Smooth muscle cell (in vitro differentiated cells): ENCODE measurements around the gene SEC31A. TPM values are rescaled to one million over a fixed set of nuclear protein-coding genes. Genes with fewer than 3 reads are reported as not detected.

ENCODE experiments used
- DNase-seq: peaks from one replicate; lab custom pipeline; 2025; ENCODE audit not compliant: unreplicated experiment; lab: John Stamatoyannopoulos, UW
- H2AFZ ChIP-seq: fragments of 200-600 bp; sonication (generic); 2 replicates; pipeline ENCODE4 v1.6.0; 2016; ENCODE audit warnings: antibody characterized with exemption, low read depth, mild to moderate bottlenecking
- H3F3A ChIP-seq: fragments of 200-600 bp; sonication (generic); 2 replicates; pipeline ENCODE4 v1.6.0; 2017; ENCODE audit warnings: antibody characterized with exemption, low read depth
- H3K27ac ChIP-seq: fragments of 200-600 bp; sonication (generic); 2 replicates; pipeline ENCODE4 v1.5.1; 2016; ENCODE audit warnings: low read depth, mild to moderate bottlenecking
- H3K27me3 ChIP-seq: fragments of 200-600 bp; sonication (generic); 2 replicates; pipeline ENCODE4 v1.6.1; 2016; ENCODE audit warnings: low read depth, mild to moderate bottlenecking
- H3K36me3 ChIP-seq: fragments of 200-600 bp; sonication (generic); 2 replicates; pipeline ENCODE4 v1.5.1; 2016; ENCODE audit warnings: low read depth
- H3K4me1 ChIP-seq: fragments of 200-600 bp; sonication (generic); 2 replicates; pipeline ENCODE4 v1.5.1; 2016; ENCODE audit warnings: low read depth
- H3K4me2 ChIP-seq: fragments of 200-600 bp; sonication (generic); 2 replicates; pipeline ENCODE4 v1.6.0; 2016; ENCODE audit warnings: mild to moderate bottlenecking
- H3K4me3 ChIP-seq: fragments of 200-600 bp; sonication (generic); 2 replicates; pipeline ENCODE4 v1.5.1; 2016; ENCODE audit warnings: mild to moderate bottlenecking
- H3K79me2 ChIP-seq: fragments of 200-600 bp; sonication (generic); 2 replicates; pipeline ENCODE4 v1.6.0; 2016; ENCODE audit warnings: low read depth, mild to moderate bottlenecking
- H3K9ac ChIP-seq: fragments of 200-600 bp; sonication (generic); 2 replicates; pipeline ENCODE4 v1.6.0; 2016; ENCODE audit warnings: low read depth
- H3K9me3 ChIP-seq: fragments of 200-600 bp; sonication (generic); replicated peaks from 2 replicates; pipeline ENCODE4 v1.5.1; 2016; ENCODE audit warnings: low read depth
- H4K20me1 ChIP-seq: fragments of 200-600 bp; sonication (generic); 2 replicates; pipeline ENCODE4 v1.6.0; 2016; ENCODE audit warnings: low read depth
- WGBS: methylation state at CpG from one replicate; pipeline ENCODE4 v1.1.7; 2016; ENCODE audit warnings: low lambda C conversion rate; 5-methylcytosine and 5-hydroxymethylcytosine counted together
- polyA plus RNA-seq: library from polyadenylated mRNA; unstranded; fragments of >200 nt; fragmentation: Nextera tagmentation; extraction: Ambion mirVana; gene quantifications from 2 replicates; pipeline ENCODE4 v1.2.1, GENCODE V29; 2016
- total RNA-seq: library from RNA; depleted of rRNA; stranded (reverse); fragments of >200 nt; gene quantifications from 2 replicates; pipeline ENCODE4 v1.2.3, GENCODE V29; 2014
- TF ChIP-seq, protein P1 (sequence below): fragments of 200-600 bp; sonication (generic); IDR thresholded peaks from 2 replicates; pipeline ENCODE4 v1.5.1; 2017; ENCODE audit warnings: borderline replicate concordance, mild to moderate bottlenecking, antibody characterized with exemption; ENCODE audit not compliant: insufficient read depth, poor library complexity, severe bottlenecking

SEC31A gene
- total and polyA plus RNA-seq, 2 experiments from 2014 or later: 315 to 490 TPM

DNA sequence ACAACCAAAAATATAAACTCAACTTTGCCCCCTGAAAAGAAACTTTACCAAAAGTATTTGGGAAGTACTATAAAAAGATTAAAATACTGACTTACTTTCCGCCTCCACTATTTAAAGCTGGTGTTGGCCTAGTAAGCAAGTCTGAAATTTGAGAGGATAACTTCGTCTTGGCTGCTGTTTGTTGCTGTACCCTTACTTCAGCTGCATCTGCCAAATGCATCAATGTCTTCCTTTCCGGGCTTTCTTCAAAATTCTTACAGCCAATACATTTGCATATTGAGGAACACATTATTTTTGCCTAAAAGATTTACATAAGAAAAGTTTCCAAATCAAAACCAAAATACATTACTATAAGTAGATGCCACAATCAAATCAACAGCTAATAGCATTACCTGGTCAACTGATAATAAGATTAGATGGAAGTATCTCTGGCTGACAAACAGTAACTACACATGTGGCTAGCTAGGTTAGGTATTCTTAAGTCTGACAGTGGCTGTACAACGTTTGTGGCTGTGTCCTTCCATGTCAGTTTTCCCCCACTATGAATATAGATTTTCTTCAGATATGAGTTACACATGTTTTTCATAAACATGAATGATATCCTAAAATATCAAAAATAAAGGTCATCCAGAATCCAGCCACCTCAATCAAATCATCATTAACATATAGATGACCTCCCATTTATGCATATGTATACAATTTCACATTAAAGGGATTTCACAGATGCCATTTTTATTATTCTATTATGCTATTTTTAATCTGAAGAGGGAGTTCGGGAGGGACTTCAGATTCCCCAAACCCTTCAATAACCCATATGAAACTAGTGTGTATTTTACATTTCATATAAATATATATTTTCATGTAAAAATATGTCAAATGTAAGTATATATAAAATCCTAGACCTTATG, 40.1 kb upstream of the SEC31A start:
- Histone ChIP-seq H3K4me3 (no peak overlapping the region), H3K4me2 (no peak overlapping the region)
- 95% methylated on average over 5 of the region's 5 CpGs for WGBS

GRCh38 chr4:82921795-82922194, 30.8 kb upstream of the SEC31A start:
- H3K27ac ChIP-seq: no peak overlapping the region
- H3K9me3 ChIP-seq: no peaks in the 10 kb centered on the region
- no peak overlapping the region for H3K9ac ChIP-seq
- H3F3A ChIP-seq: no peaks in the 10 kb centered on the region
- no peak for DNase-seq
- no peak overlapping the region for H3K4me2 ChIP-seq
- H4K20me1 ChIP-seq: no peaks in the 10 kb centered on the region
- H3K4me3 ChIP-seq: no peak overlapping the region
- H3K27me3 ChIP-seq: no peaks in the 10 kb centered on the region
- TF ChIP-seq, protein P1, sequence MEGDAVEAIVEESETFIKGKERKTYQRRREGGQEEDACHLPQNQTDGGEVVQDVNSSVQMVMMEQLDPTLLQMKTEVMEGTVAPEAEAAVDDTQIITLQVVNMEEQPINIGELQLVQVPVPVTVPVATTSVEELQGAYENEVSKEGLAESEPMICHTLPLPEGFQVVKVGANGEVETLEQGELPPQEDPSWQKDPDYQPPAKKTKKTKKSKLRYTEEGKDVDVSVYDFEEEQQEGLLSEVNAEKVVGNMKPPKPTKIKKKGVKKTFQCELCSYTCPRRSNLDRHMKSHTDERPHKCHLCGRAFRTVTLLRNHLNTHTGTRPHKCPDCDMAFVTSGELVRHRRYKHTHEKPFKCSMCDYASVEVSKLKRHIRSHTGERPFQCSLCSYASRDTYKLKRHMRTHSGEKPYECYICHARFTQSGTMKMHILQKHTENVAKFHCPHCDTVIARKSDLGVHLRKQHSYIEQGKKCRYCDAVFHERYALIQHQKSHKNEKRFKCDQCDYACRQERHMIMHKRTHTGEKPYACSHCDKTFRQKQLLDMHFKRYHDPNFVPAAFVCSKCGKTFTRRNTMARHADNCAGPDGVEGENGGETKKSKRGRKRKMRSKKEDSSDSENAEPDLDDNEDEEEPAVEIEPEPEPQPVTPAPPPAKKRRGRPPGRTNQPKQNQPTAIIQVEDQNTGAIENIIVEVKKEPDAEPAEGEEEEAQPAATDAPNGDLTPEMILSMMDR: no peak
- H3K4me1 ChIP-seq: no peaks in the 10 kb centered on the region
- no peak overlapping the region for H2AFZ ChIP-seq
- H3K36me3 ChIP-seq: peaks cover 4% of the 10 kb centered on the region
- H3K79me2 ChIP-seq: no peaks in the 10 kb centered on the region

More for the DNA sequence above, 40.1 kb upstream of the SEC31A start:
- Histone ChIP-seq H3K36me3 (peaks cover 14% of the 10 kb centered on the region), H3K27me3 (no peaks in the 10 kb centered on the region), H2AFZ (no peak overlapping the region), H3K9me3 (no peaks in the 10 kb centered on the region), H3K4me1 (no peaks in the 10 kb centered on the region), H3K79me2 (no peaks in the 10 kb centered on the region), H3K27ac (no peak overlapping the region), H3K9ac (no peak overlapping the region), H4K20me1 (no peaks in the 10 kb centered on the region), H3F3A (no peaks in the 10 kb centered on the region)
- DNase-seq: no peak
- TF ChIP-seq, protein P1: no peak

DNA sequence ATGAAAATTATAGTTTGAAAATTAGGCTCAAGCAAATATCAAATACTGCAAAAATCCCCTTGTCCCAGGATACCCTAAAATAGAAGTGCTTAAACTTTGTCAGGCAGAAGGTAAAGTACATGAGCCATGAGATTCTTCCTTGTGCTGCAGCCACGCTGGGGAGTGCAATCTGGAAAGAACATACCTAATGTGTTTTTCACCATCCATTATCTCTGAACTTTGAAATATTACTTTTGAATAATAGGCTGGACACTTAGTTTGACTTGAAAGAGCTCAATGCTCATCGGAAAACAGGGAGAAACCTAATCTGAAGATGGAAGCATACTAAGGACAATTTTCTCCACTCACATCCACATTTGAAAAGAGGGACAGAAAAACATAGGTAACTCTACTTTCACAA, 28.4 kb upstream of the SEC31A start:
- TF ChIP-seq, protein P1: no peak

More for the DNA sequence above, 28.4 kb upstream of the SEC31A start:
- Histone ChIP-seq H3K27me3 (no peaks in the 10 kb centered on the region), H3K4me1 (no peaks in the 10 kb centered on the region), H2AFZ (no peak overlapping the region), H3K9ac (no peak overlapping the region), H3K36me3 (peaks cover 4% of the 10 kb centered on the region), H3K9me3 (no peaks in the 10 kb centered on the region), H3K27ac (no peak overlapping the region), H3K4me3 (no peak overlapping the region), H4K20me1 (no peaks in the 10 kb centered on the region), H3F3A (no peaks in the 10 kb centered on the region), H3K79me2 (no peaks in the 10 kb centered on the region), H3K4me2 (no peak overlapping the region)
- DNase-seq: no peak
- WGBS: 89% methylated on average over 2 of the region's 2 CpGs
